Measurements from ENCODE around the gene LCMT2. TPM values are rescaled to one million over a fixed set of nuclear protein-coding genes. Genes with fewer than 3 reads are reported as not detected.
A peak's percentile ranks its signal among the peaks of the same experiment; 100 is the strongest.

LCMT2 gene
- total and polyA plus RNA-seq, 10 of the 15 experiments (the other 5 are each of a cell fraction or from before 2014, with no cell fraction given) = 2.1 to 17.2 (median 14.9) TPM

- no peaks in the 10 kb centered on the region for H4K20me1 ChIP-seq (ENCODE audit: control insufficient read depth, insufficient read depth)
- H3K36me3 ChIP-seq (ENCODE audit: control insufficient read depth in 2 of 2, insufficient read depth in 2 of 2, low read length in 1 of 2) = peaks cover 11 to 33% of the 10 kb centered on the region in 2 experiments
- BruUV-seq (replicated peaks) = no TSS peak
- FAIRE-seq (peak; percentile 18), ATAC-seq (no peak), DNase-seq (ENCODE audit: low read depth, low spot score) (no peak)
- peaks cover 39% of the 10 kb centered on the region for H3K9me3 ChIP-seq (replicated peaks; ENCODE audit: control insufficient read depth, insufficient read depth, low read length)
- CTCF ChIA-PET = interaction anchor here (0.9 to 1.6 kb wide), 4 partner anchors 9 to 14 kb away, joined by 3 to 11 read pairs (median 5); partner anchors contain the start of genes TUBGCP4 and ZSCAN29
- no peaks in the 10 kb centered on the region for H3K79me2 ChIP-seq (ENCODE audit: control insufficient read depth, insufficient read depth, low read length)
- no peak overlapping the region for H3K4me2 ChIP-seq (ENCODE audit: control insufficient read depth, insufficient read depth)
- TF ChIP-seq CBX3 (IDR thresholded peaks at IDR 0.05; ENCODE audit: borderline replicate concordance, low read depth) = no peak; the same call in 1 of the 2 replicates
- TF ChIP-seq KLF5 (IDR thresholded peaks at IDR 0.05; ENCODE audit: partially characterized antibody) = peak; percentile 90
- TF ChIP-seq MYC (IDR thresholded peaks at IDR 0.05; ENCODE audit: insufficient read depth, insufficient read length, insufficient replicate concordance, low read length, severe bottlenecking) = no peak
- peak; percentile 93 for TF ChIP-seq CBX5 (IDR thresholded peaks at IDR 0.05; ENCODE audit: low read depth)
- H3K4me1 ChIP-seq (ENCODE audit: control insufficient read depth, insufficient read depth, low read length) = no peaks in the 10 kb centered on the region
- H3K27me3 ChIP-seq (replicated peaks in 1 of 2; ENCODE audit: control insufficient read depth in 2 of 2, insufficient read depth in 2 of 2, low read length in 1 of 2) = no peaks in the 10 kb centered on the region
- H2AFZ ChIP-seq (ENCODE audit: control insufficient read depth, low read depth, low read length) = no peak overlapping the region
- intact Hi-C loops (cut with micrococcal nuclease; ENCODE audit: unreplicated experiment) = no loop called here
- RAD21 ChIA-PET (ENCODE audit: unreplicated experiment) = no interaction called here
- SMC1A ChIA-PET (ENCODE audit: uncharacterized antibody, unreplicated experiment) = interaction anchor here (0.6 to 1.5 kb wide), 4 partner anchors 9 to 535 kb away, joined by 3 to 4 read pairs (median 4); partner anchors contain the start of genes TUBGCP4 and ZSCAN29
- in situ Hi-C loops (cut with MboI) = no loop called here
- H3K27ac ChIP-seq (ENCODE audit: control insufficient read depth, insufficient read depth) = no peak overlapping the region
- H3K9ac ChIP-seq (ENCODE audit: control insufficient read depth, insufficient read depth, low read length) = no peak overlapping the region
- H3K4me3 ChIP-seq = no peak overlapping the region
- WGBS (ENCODE audit: insufficient coverage, insufficient replicate concordance, low lambda C conversion rate, missing lambda C conversion rate) = 99% methylated on average over 7 of the region's 7 CpGs
- POLR2A ChIA-PET = interaction anchor here (1.9 kb wide), 1 partner anchor 9 kb away, joined by 6 read pairs; the partner anchor contains the start of genes TUBGCP4 and ZSCAN29
Observed at GRCh38 chr15:43361313-43361903, 31.0 kb upstream of the LCMT2 start.

- CTCF ChIA-PET = interaction anchor here (0.9 to 1.6 kb wide), 3 partner anchors 10 to 15 kb away, joined by 5 to 11 read pairs (median 5); partner anchors contain the start of genes TUBGCP4 and ZSCAN29
- in situ Hi-C loops (cut with MboI) = no loop called here
- intact Hi-C loops (cut with micrococcal nuclease; ENCODE audit: unreplicated experiment) = no loop called here
- Histone ChIP-seq H3K9ac (ENCODE audit: control insufficient read depth, insufficient read depth, low read length) (no peak overlapping the region), H2AFZ (ENCODE audit: control insufficient read depth, low read depth, low read length) (no peak overlapping the region), H3K4me2 (ENCODE audit: control insufficient read depth, insufficient read depth) (no peak overlapping the region), H3K36me3 (ENCODE audit: control insufficient read depth in 2 of 2, insufficient read depth in 2 of 2, low read length in 1 of 2) (peaks cover 9 to 28% of the 10 kb centered on the region in 2 experiments), H3K4me1 (ENCODE audit: control insufficient read depth, insufficient read depth, low read length) (no peaks in the 10 kb centered on the region), H3K4me3 (no peak overlapping the region), H3K27me3 (replicated peaks in 1 of 2; ENCODE audit: control insufficient read depth in 2 of 2, insufficient read depth in 2 of 2, low read length in 1 of 2) (no peaks in the 10 kb centered on the region), H3K27ac (ENCODE audit: control insufficient read depth, insufficient read depth) (no peak overlapping the region), H3K79me2 (ENCODE audit: control insufficient read depth, insufficient read depth, low read length) (no peaks in the 10 kb centered on the region), H3K9me3 (replicated peaks; ENCODE audit: control insufficient read depth, insufficient read depth, low read length) (peaks cover 39% of the 10 kb centered on the region), H4K20me1 (ENCODE audit: control insufficient read depth, insufficient read depth) (no peaks in the 10 kb centered on the region)
- no peak for ATAC-seq
- RAD21 ChIA-PET (ENCODE audit: unreplicated experiment) = no interaction called here
- POLR2A ChIA-PET = interaction anchor here (1.9 kb wide), 1 partner anchor 10 kb away, joined by 6 read pairs; the partner anchor contains the start of genes TUBGCP4 and ZSCAN29
- no TSS peak for BruUV-seq (replicated peaks)
- DNase-seq (ENCODE audit: low read depth, low spot score) = no peak
- no peak for FAIRE-seq
- SMC1A ChIA-PET (ENCODE audit: uncharacterized antibody, unreplicated experiment) = interaction anchor here (1.2 to 1.5 kb wide), 3 partner anchors 10 to 23 kb away, joined by 3 to 4 read pairs (median 4); partner anchors contain the start of genes TUBGCP4 and ZSCAN29
- WGBS (ENCODE audit: insufficient coverage, insufficient replicate concordance, low lambda C conversion rate, missing lambda C conversion rate) = 81% methylated on average over 4 of the region's 4 CpGs
- TF ChIP-seq PML (IDR thresholded peaks at IDR 0.05; ENCODE audit: low read length) (no peak), TCF3 (IDR thresholded peaks at IDR 0.05; ENCODE audit: borderline replicate concordance, insufficient read depth, low read depth, low read length) (no peak), SMAD1 (IDR thresholded peaks at IDR 0.05; ENCODE audit: low read depth, partially characterized antibody) (no peak), NFXL1 (IDR thresholded peaks at IDR 0.05; ENCODE audit: borderline replicate concordance) (no peak), TBL1XR1 (IDR thresholded peaks at IDR 0.05; ENCODE audit: low read depth, low read length) (no peak), EED (IDR thresholded peaks at IDR 0.05; ENCODE audit: low read depth) (no peak), BACH1 (IDR thresholded peaks at IDR 0.05; ENCODE audit: borderline replicate concordance) (no peak), NBN (IDR thresholded peaks at IDR 0.05) (no peak), ZZZ3 (IDR thresholded peaks at IDR 0.05; ENCODE audit: control insufficient read depth, insufficient read length, low read depth) (no peak)
- TF ChIP-seq, protein P1, sequence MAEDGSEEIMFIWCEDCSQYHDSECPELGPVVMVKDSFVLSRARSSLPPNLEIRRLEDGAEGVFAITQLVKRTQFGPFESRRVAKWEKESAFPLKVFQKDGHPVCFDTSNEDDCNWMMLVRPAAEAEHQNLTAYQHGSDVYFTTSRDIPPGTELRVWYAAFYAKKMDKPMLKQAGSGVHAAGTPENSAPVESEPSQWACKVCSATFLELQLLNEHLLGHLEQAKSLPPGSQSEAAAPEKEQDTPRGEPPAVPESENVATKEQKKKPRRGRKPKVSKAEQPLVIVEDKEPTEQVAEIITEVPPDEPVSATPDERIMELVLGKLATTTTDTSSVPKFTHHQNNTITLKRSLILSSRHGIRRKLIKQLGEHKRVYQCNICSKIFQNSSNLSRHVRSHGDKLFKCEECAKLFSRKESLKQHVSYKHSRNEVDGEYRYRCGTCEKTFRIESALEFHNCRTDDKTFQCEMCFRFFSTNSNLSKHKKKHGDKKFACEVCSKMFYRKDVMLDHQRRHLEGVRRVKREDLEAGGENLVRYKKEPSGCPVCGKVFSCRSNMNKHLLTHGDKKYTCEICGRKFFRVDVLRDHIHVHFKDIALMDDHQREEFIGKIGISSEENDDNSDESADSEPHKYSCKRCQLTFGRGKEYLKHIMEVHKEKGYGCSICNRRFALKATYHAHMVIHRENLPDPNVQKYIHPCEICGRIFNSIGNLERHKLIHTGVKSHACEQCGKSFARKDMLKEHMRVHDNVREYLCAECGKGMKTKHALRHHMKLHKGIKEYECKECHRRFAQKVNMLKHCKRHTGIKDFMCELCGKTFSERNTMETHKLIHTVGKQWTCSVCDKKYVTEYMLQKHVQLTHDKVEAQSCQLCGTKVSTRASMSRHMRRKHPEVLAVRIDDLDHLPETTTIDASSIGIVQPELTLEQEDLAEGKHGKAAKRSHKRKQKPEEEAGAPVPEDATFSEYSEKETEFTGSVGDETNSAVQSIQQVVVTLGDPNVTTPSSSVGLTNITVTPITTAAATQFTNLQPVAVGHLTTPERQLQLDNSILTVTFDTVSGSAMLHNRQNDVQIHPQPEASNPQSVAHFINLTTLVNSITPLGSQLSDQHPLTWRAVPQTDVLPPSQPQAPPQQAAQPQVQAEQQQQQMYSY (CRISPR knock-in tag; IDR thresholded peaks at IDR 0.05) = no peak
Observed at GRCh38 chr15:43360821-43361220, 30.4 kb upstream of the LCMT2 start.

Data from GM12878 (cell line).